ENCODE data around the gene MYL12A.

Gene MYL12A

DNA sequence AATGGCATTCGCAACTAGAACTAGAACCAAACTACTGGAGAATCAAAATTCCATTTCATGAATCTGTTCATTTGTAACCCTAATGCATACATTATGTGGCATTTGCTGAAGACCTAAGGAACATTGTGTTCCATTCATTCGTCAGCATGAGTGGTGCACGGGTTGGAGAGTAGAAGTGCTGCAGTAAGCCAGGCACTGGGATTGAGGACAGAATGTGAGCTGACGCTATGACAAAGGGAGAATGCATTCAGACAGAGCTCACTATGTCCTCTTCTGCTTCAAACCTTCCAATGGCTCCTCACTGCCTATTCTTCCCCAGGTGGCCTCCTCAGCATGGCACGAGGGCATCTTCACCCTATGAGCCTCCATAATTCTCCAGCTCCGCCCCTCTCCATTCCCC lies 21.6 kb upstream of the MYL12A start:
- no peak for DNase-seq

- DNase-seq = no peak
Measured at GRCh38 chr18:3230401-3231334, 16.9 kb upstream of the MYL12A start.

- no peak for DNase-seq
Measured at GRCh38 chr18:3233004-3233403, 14.6 kb upstream of the MYL12A start.

- DNase-seq = no peak
Measured at GRCh38 chr18:3233433-3234168, 14.0 kb upstream of the MYL12A start.

GRCh38 chr18:3234457-3234856 lies 13.1 kb upstream of the MYL12A start:
- DNase-seq = no peak

DNA sequence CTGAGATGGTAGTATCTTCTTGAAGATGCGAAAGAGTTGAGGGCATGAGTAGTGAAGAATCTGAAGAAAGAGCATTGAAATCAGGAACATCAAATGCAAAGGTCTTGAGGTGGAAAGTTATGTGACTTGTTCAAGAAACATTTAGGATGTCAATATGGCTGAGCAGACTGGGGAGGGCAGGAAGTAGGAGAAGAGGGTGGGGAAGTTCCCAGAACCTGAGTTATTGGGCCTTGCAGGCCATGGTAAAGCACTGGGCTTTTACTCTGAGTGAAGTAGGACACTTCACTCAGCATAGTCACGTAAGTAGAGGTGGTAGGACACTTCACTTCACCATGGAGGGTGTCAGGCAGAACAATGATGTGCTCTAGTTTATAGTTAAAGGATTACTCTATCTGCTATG lies 11.8 kb upstream of the MYL12A start:
- no peak for DNase-seq

DNA sequence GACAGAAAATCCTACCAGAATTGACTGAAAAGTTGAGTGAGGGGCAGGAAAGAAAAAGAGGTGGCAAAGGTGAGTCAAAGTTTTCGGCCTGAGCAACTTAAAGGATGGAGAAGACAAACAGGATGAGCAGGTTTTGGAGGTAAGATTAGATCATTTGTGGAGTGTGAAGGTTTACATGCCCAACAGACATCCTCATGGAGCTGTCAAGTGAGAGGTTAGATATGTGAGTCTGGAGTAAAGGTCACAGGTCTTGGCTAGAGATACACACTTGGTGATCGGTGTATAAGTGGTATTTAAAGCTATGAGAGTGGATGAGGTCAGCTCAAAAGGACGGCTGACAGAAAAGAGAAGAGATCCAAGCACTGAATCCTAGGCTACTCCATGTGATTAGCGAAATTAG lies 11.1 kb upstream of the MYL12A start:
- no peak for DNase-seq

DNA sequence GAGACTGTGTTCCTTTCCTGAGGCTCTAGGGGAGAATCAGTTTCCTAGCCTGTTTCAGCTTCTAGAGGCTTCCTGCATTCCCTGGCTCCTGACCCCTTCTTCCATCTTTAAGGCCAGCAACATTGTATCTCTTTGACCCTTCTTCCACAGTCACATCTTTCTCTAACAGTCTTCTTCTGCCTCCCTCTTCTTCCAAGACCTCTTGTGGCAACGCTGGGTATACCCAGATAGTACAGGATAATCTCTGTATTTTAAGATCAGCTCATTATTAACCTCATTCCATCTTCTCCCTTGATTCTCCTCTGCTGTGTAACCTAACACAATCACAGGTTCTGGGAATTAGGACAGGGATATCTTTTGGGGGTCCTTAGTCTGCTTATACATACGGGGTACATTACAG lies 8.9 kb upstream of the MYL12A start:
- DNase-seq = no peak

GRCh38 chr18:3245185-3245564 lies 2.4 kb upstream of the MYL12A start:
- DNase-seq = no peak

DNA sequence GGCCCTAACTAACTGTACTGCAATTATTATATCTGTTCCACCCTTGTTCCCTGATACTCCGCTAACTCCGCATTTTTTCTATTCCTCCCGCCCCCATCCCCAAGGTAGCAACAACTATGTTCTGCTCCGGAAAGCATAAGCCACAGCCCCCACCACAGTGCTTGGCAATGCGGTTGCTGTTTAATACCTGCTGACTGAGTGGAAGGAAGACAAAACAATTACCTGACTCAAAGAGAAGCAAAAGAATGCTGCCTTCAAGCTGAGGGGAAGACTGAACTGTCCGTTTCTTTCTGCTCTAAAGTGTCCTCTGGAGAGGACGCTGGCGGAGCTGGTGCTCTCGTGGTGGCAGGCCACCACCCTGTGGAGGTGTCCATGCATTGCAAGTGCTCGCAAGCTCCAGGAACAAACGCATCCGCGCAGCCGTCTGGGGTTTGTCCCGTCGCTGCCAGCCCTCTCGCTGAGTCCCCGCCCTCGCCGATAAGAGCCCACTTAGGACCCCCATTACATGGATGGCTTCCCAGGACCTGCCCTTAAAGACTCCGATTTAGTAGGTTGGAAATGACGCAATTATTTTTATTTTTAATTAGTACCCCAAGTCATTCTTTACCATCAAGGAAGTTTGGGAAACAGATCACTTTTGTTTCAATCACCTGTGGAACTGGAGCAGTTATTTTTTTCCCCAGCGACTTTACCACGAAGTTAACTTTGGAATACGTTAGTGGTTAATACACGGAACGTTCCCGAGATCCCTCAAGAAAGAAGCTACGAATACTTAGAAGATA lies 1.6 kb upstream of the MYL12A start:
- peak; percentile 79 for DNase-seq

GRCh38 chr18:3246635-3247239 lies 864 bp upstream of the MYL12A start:
- DNase-seq = no peak

GRCh38 chr18:3248062-3248657 lies 559 bp downstream of the MYL12A start:
- DNase-seq = peak; percentile 22

GRCh38 chr18:3248658-3249359 lies 1.2 kb downstream of the MYL12A start:
- peak; percentile 81 for DNase-seq

GRCh38 chr18:3250237-3251107 lies 2.9 kb downstream of the MYL12A start:
- peak; percentile 59 for DNase-seq

DNA sequence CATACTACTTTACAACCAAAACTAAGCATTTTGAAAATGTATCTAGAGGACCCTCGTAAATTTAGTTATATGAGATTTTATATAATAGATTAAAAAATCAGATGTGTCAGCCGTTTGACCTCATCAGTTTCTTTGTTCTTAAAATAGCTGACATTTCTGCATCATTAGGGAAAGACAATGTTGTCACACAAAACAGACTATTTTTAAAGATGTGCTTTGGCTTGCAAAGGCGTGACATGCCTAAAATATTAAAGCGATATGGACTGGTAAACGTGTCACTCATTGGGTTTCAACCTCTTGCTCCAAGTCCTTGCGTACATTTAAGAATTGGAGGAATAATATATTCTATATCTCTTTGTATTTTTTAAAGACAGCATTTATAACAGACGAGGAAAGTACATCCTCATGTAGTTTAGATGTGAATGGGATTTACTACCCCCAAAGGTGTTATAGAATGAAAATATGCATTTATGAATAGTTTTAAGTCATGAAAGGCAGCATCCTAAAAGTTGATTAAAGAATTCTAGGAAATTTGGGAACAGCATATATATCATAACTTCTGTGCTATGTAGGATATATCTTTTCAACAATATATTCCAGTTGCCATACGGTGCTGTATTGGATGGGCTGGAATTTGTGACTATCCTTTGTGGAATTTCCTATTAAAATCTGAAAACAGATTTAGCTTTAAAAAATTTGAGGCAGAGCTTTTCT lies 3.8 kb downstream of the MYL12A start:
- no peak for DNase-seq

DNA sequence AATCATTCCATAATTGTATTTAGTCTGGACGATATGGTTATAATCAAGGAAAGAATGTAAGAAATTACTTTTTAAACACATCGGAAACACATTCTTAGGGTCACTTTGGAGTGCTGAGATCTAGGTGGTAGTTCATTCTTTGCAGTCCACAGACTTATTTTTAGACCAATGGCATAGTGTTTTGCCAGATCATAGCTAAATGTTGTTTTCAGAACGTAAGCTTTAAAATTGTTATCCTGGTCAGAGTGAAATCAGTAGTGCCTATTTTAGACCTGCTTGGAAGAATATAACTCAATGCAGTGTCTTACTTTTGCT lies 4.3 kb downstream of the MYL12A start:
- no peak for DNase-seq

GRCh38 chr18:3252843-3253242 lies 5.2 kb downstream of the MYL12A start:
- no peak for DNase-seq

- DNase-seq = no peak
Measured at GRCh38 chr18:3254725-3255124, 7.1 kb downstream of the MYL12A start.

DNA sequence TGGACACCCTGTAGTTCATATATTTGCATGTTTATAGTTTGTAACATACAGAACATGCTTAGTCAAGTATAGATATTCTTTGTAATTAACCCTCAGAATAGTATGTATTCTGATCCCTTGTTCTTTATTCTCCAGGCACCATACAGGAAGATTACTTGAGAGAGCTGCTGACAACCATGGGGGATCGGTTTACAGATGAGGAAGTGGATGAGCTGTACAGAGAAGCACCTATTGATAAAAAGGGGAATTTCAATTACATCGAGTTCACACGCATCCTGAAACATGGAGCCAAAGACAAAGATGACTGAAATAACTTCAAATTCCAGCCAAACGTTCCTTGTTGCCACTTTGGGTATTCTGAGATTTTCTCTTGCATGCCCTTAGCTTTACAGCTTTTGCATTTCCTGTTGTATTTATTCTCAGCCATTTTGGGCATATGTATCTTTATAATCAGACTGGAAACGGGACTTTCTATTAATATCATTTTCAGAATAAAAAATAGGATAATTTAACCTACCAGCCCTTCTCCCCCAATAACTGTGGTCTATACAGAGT lies 8.1 kb downstream of the MYL12A start:
- no peak for DNase-seq

Measured in CD4-positive, alpha-beta T cell treated with Interleukin-4 for 4 hours (primary cell).